ENCODE data around the gene SUPT4H1. TPM values are rescaled to one million over a fixed set of nuclear protein-coding genes. Genes with fewer than 3 reads are reported as not detected.

Gene SUPT4H1
- total RNA-seq, 1 donor = 49.9 TPM

- no peaks in the 10 kb centered on the region for H4K20me1 ChIP-seq (ENCODE audit: insufficient read depth, low read length)
- no peak overlapping the region for H3K27ac ChIP-seq (ENCODE audit: low read depth, low read length)
- H3K27me3 ChIP-seq (ENCODE audit: insufficient read depth, low read length) = no peaks in the 10 kb centered on the region
- H3K36me3 ChIP-seq (ENCODE audit: insufficient read depth, low read length) = no peaks in the 10 kb centered on the region
- no peaks in the 10 kb centered on the region for H3K4me1 ChIP-seq (ENCODE audit: insufficient read depth, low read length)
- H3K9me3 ChIP-seq (ENCODE audit: low read depth, low read length) = no peaks in the 10 kb centered on the region
- no peak overlapping the region for H3K4me2 ChIP-seq (ENCODE audit: insufficient read depth, low read length)
- no peak overlapping the region for H3K4me3 ChIP-seq (ENCODE audit: insufficient read depth, low read length)
- no peaks in the 10 kb centered on the region for H3K79me2 ChIP-seq (ENCODE audit: insufficient read depth, low read length)
- no peak overlapping the region for H2AFZ ChIP-seq (ENCODE audit: low read length)
- DNase-seq (ENCODE audit: insufficient read length, low spot score, missing footprints) = peak; percentile 81
- no peak for TF ChIP-seq CTCF (IDR thresholded peaks at IDR 0.05; ENCODE audit: extremely low read depth, low read depth, low read length)
Measured at GRCh38 chr17:58306131-58306951, 45.7 kb downstream of the SUPT4H1 start.

GRCh38 chr17:58305626-58306025 lies 46.4 kb downstream of the SUPT4H1 start:
- no peaks in the 10 kb centered on the region for H4K20me1 ChIP-seq (ENCODE audit: insufficient read depth, low read length)
- H3K27me3 ChIP-seq (ENCODE audit: insufficient read depth, low read length) = no peaks in the 10 kb centered on the region
- H3K4me1 ChIP-seq (ENCODE audit: insufficient read depth, low read length) = no peaks in the 10 kb centered on the region
- H3K27ac ChIP-seq (ENCODE audit: low read depth, low read length) = no peak overlapping the region
- no peak overlapping the region for H3K4me3 ChIP-seq (ENCODE audit: insufficient read depth, low read length)
- no peaks in the 10 kb centered on the region for H3K79me2 ChIP-seq (ENCODE audit: insufficient read depth, low read length)
- DNase-seq (ENCODE audit: insufficient read length, low spot score, missing footprints) = peak; percentile 58
- no peak for TF ChIP-seq CTCF (IDR thresholded peaks at IDR 0.05; ENCODE audit: extremely low read depth, low read depth, low read length)
- no peak overlapping the region for H2AFZ ChIP-seq (ENCODE audit: low read length)
- H3K4me2 ChIP-seq (ENCODE audit: insufficient read depth, low read length) = no peak overlapping the region
- H3K9me3 ChIP-seq (ENCODE audit: low read depth, low read length) = no peaks in the 10 kb centered on the region
- H3K36me3 ChIP-seq (ENCODE audit: insufficient read depth, low read length) = no peaks in the 10 kb centered on the region

- Histone ChIP-seq H3K27ac (ENCODE audit: low read depth, low read length) (no peak overlapping the region), H3K79me2 (ENCODE audit: insufficient read depth, low read length) (no peaks in the 10 kb centered on the region), H3K4me2 (ENCODE audit: insufficient read depth, low read length) (no peak overlapping the region), H3K9me3 (ENCODE audit: low read depth, low read length) (no peaks in the 10 kb centered on the region), H3K27me3 (ENCODE audit: insufficient read depth, low read length) (no peaks in the 10 kb centered on the region), H2AFZ (ENCODE audit: low read length) (no peak overlapping the region), H4K20me1 (ENCODE audit: insufficient read depth, low read length) (no peaks in the 10 kb centered on the region), H3K4me3 (ENCODE audit: insufficient read depth, low read length) (no peak overlapping the region), H3K36me3 (ENCODE audit: insufficient read depth, low read length) (no peaks in the 10 kb centered on the region), H3K4me1 (ENCODE audit: insufficient read depth, low read length) (no peaks in the 10 kb centered on the region)
- DNase-seq (ENCODE audit: insufficient read length, low spot score, missing footprints) = peak; percentile 75
- TF ChIP-seq CTCF (IDR thresholded peaks at IDR 0.05; ENCODE audit: extremely low read depth, low read depth, low read length) = no peak
Measured at GRCh38 chr17:58304750-58305486, 47.1 kb downstream of the SUPT4H1 start.

Data from osteoblast (primary cell).